GM20000 (cell line): ENCODE results near the gene RHEB.

Source experiments
- DNase-seq: peaks from one replicate; pipeline ENCODE4 v3.0.0; 2012; ENCODE audit warnings: low spot score
- TF ChIP-seq, protein P1 (sequence below): IDR thresholded peaks from 2 replicates; pipeline ENCODE4 v1.5.1; 2012; ENCODE audit warnings: mild to moderate bottlenecking, control low read depth; ENCODE audit errors: extremely low read depth, missing control alignments

Gene RHEB

DNA sequence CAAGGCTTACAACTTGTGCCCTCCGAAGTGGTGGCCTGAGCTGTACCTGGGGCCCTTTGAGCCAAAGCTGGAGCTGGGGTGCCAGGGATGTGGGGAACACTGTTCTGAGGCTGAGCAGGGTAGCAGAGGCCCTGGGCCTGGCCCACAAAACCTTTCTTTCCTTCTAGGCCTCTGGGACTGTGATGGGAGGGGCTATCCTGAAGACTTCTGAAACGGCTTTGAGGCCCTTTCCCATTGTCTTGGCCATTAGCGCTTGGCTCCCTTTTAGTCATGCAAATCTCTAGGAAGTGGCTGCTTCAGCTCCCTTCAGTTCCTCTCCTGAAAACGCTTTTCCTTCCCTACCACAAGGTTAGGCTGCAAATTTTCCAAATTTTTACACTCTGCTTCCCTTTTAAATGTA, 62.9 kb downstream of the RHEB start:
- DNase-seq: no peak
- TF ChIP-seq, protein P1, sequence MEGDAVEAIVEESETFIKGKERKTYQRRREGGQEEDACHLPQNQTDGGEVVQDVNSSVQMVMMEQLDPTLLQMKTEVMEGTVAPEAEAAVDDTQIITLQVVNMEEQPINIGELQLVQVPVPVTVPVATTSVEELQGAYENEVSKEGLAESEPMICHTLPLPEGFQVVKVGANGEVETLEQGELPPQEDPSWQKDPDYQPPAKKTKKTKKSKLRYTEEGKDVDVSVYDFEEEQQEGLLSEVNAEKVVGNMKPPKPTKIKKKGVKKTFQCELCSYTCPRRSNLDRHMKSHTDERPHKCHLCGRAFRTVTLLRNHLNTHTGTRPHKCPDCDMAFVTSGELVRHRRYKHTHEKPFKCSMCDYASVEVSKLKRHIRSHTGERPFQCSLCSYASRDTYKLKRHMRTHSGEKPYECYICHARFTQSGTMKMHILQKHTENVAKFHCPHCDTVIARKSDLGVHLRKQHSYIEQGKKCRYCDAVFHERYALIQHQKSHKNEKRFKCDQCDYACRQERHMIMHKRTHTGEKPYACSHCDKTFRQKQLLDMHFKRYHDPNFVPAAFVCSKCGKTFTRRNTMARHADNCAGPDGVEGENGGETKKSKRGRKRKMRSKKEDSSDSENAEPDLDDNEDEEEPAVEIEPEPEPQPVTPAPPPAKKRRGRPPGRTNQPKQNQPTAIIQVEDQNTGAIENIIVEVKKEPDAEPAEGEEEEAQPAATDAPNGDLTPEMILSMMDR: no peak

DNA sequence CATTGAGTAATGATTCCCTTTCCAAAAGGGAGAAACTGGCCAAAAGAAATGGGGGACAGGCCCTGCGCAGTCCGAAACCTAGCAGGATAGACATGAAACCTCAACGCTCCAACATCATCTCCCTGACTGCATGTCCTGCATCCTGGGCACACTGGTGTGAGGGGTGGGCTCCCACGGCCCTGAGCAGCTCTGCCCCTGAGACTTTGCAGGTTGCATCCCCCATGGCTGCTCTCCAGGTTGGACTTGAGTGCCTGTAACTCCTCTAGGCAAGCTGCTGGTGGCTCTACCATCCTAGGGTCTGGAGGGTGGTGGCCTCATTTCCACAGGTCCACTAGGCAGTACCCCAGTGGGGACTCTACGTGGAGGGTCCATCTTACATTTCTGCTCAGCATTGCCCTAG, 63.4 kb downstream of the RHEB start:
- no peak for DNase-seq

DNA sequence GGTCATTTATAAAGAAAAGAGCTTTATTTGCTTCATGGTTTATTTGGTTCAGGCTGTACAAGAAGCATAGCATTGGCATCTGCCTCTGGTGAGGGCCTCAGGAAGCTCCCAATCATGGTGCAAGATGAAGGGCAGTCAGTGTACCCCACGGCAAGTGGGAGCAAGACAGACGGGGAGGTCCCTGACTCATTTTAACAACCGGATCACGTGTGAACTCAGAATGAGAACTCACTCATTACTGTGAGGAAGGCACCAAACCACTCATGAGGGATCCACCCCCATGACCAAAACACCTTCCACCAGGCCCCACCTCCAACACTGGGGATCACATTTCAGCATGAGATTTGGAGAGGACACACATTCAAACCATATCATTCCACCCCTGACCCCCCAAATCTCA, 64.0 kb downstream of the RHEB start:
- no peak for DNase-seq
- TF ChIP-seq, protein P1: no peak

More for the DNA sequence above, 63.4 kb downstream of the RHEB start:
- TF ChIP-seq, protein P1: no peak

DNA sequence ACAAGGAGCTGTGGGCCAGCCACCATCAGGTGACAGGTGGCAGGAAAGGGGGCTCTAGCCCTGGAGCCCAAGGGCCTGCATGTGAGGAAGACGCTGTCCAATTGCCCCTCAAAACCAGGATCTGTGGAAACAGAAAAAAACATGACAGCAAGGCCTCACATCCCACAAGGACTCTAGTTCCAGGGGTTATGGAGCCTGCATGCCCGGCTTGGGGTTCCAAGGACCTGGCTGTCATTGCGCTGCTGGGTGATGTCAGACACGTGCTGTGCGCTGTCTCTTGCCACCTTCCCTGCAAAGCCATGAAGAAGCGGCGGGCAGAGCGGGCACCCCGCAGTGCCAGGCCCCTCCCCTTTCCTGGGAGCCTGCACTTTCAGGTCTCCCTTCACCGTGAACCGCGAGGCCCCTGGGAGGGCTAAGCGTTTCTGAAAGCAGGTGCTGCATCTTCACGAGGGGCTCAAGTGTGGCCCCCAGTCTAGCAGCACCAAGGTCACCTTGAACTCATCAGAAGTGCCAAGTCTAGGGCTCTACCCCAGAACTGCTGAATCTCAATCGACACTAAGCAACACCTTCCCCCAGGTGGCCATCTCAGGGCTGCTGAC, 64.7 kb downstream of the RHEB start:
- DNase-seq: no peak
- TF ChIP-seq, protein P1: no peak

DNA sequence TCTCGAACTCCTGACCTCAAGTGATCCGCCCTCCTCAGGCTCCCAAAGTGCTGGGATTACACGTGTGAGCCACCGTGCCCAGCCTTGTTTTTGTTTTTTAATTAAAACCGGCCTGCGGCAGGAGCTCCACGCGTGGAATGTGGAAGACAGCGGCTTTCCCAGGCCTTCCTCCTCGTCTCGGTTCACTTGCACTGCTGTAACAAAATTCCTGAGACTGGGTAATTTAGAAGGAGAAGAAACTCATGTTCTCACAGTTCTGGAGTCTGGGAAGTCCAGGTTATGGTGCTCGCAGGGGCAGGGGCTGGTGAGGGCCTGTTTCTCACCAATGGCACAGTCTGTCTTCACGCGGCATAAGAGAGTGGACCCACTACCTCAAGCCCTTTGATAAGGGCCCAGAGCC, 65.4 kb downstream of the RHEB start:
- TF ChIP-seq, protein P1: no peak
- DNase-seq: no peak

DNA sequence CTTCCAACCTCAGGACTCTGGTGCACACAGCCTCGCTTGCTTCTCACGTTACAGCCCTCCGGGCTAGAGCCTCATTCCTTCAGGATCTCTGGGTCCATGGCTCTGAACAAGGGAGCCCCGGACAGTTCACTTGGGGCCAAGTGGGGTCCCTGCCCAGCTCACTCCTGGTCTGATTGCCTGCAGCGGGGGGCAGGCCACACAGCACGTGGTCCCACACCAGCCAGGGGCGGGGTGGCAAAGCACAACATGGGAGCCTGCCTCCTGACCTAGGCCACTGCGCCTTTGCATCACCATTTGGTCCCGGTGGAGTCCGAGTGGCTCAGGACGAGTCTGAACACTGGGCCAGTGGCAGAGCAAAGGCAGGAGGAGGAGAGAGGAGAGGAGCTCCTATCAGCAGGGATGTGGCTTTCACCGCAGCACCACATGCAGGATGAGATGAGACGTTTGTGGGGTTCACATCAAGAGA, 66.3 kb downstream of the RHEB start:
- no peak for DNase-seq
- TF ChIP-seq, protein P1: no peak

DNA sequence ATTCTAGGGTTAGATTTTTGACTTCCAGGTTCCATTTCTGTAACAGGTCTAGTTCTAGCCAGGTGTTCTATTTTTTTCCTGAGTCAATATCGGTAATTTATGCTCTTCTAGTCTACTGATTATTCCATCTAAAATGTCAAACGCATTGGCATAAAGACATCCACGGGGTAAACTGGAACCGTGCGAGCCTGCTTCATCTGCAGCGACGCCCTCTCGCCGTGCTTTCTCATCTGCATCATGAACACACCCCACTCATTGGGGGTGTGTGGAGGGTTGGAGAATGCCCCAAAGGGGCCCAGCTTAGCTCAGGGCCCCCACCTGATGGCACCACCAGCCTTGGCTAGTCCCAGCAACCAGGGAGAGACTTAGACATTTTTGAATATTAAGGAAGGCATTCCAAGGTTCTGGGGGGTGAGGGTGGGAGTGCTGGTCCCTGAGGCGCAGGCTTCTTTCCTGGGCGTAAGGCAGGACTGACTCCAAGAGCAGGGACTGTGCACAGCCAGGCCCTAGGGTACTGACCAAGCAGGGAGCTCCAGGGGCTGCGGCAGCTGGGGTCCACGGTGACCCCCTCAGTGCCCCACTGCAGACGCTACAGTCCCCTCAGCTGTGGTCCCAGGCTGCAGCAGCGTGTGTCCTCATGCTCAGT, 66.9 kb downstream of the RHEB start:
- TF ChIP-seq, protein P1: no peak
- DNase-seq: no peak
